A549 (cell line): ENCODE data around the gene C11orf91. TPM values are rescaled to one million over a fixed set of nuclear protein-coding genes. Genes with fewer than 3 reads are reported as not detected.

Experiments used
- polyA plus RNA-seq, 4 experiments: library from polyadenylated mRNA; depleted of rRNA in 3 of 4; stranded (reverse); fragments of >200 nt; fragmentation: RNase III in 1 of 4; extraction: RNeasy Plus Mini Kit Qiagen cat#74134 plus additional on column Dnase treatment in 1 of 4; gene quantifications; 2 replicates in 3 of 4; 3 replicates in 1 of 4; pipeline ENCODE4 v1.2.3, GENCODE V29; 2011 to 2017

Gene C11orf91
- polyA plus RNA-seq, 2 of the 4 experiments (the other 2 are of a cell fraction): 0.15 TPM; not detected in 1

Other genes starting within 250 kb of the C11orf91 start
- 335 and 499 TPM in 2 replicates for gene CD59, start 35.6 kb upstream of the C11orf91 start, polyA plus RNA-seq (2011; rRNA removed)
- gene CD59, start 35.6 kb upstream of the C11orf91 start, polyA plus RNA-seq (2017; fragmentation: RNase III; extraction: RNeasy Plus Mini Kit Qiagen cat#74134 plus additional on column Dnase treatment): 358 to 439 TPM (median 375 TPM) in 3 replicates
- gene FBXO3, start 73.7 kb upstream of the C11orf91 start, polyA plus RNA-seq (2011; rRNA removed): 38.1 and 42.6 TPM in 2 replicates
- 21.1 to 23.0 TPM (median 22.5 TPM) in 3 replicates for gene FBXO3, start 73.7 kb upstream of the C11orf91 start, polyA plus RNA-seq (2017; fragmentation: RNase III; extraction: RNeasy Plus Mini Kit Qiagen cat#74134 plus additional on column Dnase treatment)
- gene LMO2, start 191.2 kb upstream of the C11orf91 start, polyA plus RNA-seq (2011; rRNA removed): 0.12 TPM in 2 replicates
- gene LMO2, start 191.2 kb upstream of the C11orf91 start, polyA plus RNA-seq (2017; fragmentation: RNase III; extraction: RNeasy Plus Mini Kit Qiagen cat#74134 plus additional on column Dnase treatment): 0.15 to 0.21 TPM (median 0.16 TPM) in 3 replicates